GM12873 (cell line): Measurements from ENCODE around the gene E2F3.

Experiments used
- CTCF ChIP-seq: IDR thresholded peaks from 2 replicates; pipeline ENCODE4 v1.5.1; 2012; ENCODE audit warnings: low read depth, mild to moderate bottlenecking, moderate library complexity, low read length, control low read depth; ENCODE audit not compliant: insufficient read depth; ENCODE audit errors: missing control alignments

E2F3 gene

GRCh38 chr6:20472748-20473147 is 71.1 kb downstream of the E2F3 start:
- TF ChIP-seq CTCF: no peak

GRCh38 chr6:20473518-20473917 is 71.8 kb downstream of the E2F3 start:
- no peak for TF ChIP-seq CTCF

GRCh38 chr6:20474874-20475542 is 73.3 kb downstream of the E2F3 start:
- no peak for TF ChIP-seq CTCF

- TF ChIP-seq CTCF: no peak
Measured at GRCh38 chr6:20476501-20477043, 74.9 kb downstream of the E2F3 start.

- TF ChIP-seq CTCF: no peak
Measured at GRCh38 chr6:20477485-20477884, 75.8 kb downstream of the E2F3 start.

- TF ChIP-seq CTCF: no peak
Measured at GRCh38 chr6:20479060-20479459, 77.4 kb downstream of the E2F3 start.

- TF ChIP-seq CTCF: no peak
Measured at GRCh38 chr6:20479526-20479925, 77.8 kb downstream of the E2F3 start.

- no peak for TF ChIP-seq CTCF
Measured at GRCh38 chr6:20481281-20481680, 79.6 kb downstream of the E2F3 start.
